Measurements from ENCODE around the gene ERGIC1.

Gene ERGIC1

DNA sequence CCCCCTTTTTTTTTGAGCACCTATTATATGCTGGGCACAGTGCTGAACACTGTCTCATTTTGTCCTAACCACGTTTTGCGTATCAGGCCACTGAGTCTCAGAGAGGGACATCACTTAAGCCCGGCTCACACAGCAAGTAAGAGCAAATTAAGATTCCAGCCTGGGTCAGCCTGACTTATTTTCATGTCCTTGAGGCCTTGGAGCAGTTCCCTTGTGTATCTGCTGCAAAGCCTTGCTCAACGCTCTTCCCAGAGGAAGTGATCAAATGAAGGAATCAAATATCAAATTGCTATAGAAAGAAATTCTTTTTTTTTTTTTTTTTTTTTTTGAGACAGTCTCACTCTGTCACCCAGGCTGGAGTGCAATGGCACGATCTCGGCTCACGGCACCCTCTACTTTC is 30.7 kb downstream of the ERGIC1 start:
- DNase-seq (ENCODE audit: low spot score), result no peak

DNA sequence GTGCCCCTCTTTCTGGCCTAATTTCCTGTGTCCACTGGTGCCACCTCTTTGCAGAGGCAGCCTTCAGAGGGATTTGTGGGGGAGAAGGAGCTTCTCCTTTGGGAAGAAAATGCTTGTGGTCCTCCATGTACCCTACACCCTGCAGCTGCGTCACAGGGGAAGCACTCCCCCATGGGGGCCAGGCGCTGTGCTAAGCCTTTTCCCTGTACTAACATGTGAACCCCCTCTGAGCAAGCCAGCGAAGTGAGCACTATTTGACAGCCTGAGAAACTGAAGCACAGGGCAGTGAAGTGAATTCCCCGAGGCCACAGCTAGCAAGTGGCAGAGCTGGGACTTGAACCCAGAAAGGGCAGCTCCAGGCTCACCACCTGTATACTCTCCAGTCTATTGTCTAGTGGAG is 32.3 kb downstream of the ERGIC1 start:
- no peak for DNase-seq (ENCODE audit: low spot score)

DNA sequence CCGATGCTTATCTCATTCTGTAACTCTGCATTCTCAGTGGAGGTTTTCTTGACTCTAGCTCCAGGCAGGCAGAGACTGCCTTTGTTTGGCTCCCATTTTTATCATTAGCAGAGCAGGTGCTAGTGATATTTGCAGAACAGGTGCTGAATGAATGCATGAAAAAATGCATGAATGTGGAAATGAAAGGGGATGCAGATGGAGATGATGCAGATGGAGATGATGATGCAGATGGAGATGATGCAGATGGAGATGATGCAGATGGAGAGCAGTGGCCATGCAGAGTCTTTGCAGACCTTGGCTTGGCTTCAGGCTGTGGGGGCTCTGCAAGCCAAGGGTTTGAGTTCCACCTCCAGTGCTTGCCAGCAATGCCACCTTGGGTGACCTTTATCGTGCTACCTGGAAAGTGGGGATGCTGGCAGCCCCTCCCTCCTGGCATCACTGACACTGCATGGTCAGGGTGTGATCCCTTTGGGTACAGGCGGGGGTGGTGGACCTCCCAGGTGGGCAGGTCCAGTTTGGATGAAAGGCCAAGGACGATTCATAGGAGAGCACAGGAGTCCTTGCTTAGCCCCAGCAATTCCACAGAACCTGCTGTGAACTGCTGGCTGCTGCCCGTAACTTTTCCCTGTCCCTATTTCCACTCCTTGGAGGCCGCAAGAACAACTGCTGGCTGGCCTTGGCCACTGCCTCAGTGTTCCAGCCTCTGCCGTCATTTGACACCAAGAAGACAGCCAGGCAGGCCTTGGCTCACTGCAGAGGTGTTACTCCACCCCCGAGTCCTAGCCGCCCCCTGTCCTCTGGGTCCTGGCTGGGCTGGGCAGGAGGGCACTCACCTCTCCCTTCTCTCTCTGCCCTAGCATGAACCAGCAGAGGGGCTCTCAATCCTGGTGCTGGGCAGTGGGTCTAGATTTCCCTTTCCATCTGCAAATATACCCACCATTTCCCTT is 33.0 kb downstream of the ERGIC1 start:
- DNase-seq (ENCODE audit: low spot score), result no peak

DNA sequence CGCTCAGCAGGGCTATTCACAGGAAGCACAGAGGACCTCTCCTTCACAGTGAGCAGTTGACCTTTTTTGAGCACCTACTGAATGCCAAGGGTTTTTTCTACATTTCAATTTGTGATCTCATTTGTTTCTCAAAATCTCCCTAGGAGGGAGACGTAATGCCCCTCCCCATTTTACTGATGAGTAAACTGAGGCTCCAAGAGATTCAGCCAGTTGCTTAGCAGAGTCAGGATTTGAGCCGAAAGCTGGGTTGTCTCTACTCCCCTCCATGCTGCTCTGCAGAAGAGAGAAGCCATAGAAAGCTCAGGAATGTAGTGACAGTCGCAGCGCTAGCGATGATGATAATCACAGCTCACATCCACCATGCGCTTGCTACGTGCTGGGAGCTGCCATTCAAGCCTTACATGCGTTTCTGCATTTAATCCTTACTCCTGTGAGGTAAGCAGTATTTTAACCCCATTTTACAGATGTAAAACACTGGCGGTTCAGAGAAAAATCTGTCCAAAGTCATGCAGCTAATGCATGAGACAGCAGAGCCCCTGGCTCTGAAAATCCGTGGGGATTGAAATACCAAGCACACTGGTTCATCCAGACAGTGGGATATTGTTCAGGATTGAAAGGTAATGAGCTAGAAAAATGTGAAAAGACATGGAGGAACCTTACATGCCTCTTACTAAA is 33.8 kb downstream of the ERGIC1 start:
- no peak for DNase-seq (ENCODE audit: low spot score)

DNA sequence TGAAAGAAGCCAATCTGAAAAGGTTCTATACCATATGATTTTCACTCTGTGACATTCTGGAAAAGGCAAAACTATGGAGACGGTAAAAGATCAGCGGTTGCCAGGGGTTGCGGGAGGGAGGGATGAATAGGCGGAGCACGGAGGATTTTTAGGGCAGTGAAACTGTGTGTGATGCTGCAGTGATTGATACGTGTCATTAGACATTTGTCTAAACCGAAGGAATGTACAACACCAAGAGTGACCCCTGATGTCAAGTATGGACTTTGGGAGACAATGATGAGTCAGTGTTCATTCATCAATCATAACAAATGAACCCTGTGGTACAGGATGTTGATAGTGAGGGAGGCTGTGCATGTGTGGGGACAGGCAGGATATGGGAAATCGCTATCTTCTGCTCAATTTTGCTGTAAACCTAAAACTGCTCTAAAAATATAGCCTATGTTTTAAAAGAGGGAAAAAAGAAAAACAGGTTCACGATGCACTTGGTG is 34.4 kb downstream of the ERGIC1 start:
- DNase-seq (ENCODE audit: low spot score), result no peak

DNA sequence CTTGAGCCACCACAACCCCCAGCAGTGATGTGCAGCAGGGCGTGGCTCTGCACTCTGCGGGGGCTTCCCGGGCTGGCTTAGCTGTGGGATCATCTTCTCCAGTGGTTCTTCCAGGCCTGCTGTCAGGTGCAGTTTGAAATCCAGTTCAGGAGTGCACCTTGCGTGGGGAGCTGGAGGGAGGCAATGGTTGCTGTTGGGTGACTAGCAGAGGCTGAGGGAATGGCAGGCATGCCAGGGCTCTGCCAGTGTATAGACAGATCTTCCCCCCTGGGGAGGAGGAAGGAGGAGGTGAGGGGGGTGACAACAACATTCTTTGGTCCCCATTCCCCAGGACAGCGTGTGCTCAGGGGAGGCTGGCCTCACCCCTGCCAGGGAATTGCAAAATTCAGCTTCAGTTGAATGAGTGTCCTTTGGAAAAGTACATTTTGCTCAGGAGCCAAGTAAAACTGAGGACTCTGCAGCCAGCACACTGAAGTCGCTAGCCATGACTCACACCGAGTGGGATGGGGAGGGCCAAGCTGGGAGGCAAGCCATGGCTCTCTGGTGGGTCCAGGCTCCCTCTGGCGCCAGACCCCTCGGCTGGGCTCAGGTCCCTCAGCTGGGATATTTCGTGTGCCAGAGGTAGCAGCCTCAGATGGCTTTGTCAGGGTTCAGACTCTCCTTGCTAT is 35.0 kb downstream of the ERGIC1 start:
- DNase-seq (ENCODE audit: low spot score), result no peak

DNA sequence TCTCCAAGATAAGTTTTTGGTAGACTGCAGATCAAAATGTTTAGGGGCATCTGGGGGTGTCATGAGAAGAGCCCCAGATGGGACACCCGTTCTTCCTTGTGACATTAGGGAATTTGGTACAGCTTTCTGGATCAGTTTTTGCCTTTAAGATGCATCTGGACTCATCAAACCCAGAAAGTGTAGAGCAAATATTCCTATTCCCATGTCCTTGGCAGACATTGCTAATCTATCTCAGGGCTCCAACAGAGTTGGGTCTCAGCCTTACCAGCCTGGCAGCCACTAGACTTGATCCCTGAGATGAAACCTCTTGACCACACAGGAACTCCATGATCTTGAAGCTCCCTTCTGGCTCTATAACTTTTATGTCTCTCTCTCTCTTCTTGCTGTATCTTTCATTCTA is 35.6 kb downstream of the ERGIC1 start:
- DNase-seq (ENCODE audit: low spot score), result no peak

DNA sequence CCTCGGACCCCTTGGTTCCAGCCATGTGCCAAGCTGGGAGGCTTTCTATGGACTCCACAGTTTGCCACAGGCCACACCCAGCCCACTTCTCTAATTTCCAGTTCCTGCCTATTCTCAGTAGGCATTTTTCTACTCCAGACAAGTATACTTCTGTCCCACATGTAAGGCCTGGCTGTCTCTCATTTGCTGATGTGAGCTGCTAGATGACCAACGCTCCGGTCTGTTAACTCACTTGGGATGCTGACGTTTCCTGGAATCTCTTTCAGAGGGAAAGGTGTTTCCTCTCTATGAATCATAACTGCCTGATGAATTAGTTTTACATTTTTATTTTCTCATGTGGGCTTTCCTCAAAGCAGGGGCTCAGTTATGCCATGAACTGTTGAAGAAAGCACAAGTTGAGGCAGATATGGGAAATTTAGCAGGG is 36.3 kb downstream of the ERGIC1 start:
- no peak for DNase-seq (ENCODE audit: low spot score)

DNA sequence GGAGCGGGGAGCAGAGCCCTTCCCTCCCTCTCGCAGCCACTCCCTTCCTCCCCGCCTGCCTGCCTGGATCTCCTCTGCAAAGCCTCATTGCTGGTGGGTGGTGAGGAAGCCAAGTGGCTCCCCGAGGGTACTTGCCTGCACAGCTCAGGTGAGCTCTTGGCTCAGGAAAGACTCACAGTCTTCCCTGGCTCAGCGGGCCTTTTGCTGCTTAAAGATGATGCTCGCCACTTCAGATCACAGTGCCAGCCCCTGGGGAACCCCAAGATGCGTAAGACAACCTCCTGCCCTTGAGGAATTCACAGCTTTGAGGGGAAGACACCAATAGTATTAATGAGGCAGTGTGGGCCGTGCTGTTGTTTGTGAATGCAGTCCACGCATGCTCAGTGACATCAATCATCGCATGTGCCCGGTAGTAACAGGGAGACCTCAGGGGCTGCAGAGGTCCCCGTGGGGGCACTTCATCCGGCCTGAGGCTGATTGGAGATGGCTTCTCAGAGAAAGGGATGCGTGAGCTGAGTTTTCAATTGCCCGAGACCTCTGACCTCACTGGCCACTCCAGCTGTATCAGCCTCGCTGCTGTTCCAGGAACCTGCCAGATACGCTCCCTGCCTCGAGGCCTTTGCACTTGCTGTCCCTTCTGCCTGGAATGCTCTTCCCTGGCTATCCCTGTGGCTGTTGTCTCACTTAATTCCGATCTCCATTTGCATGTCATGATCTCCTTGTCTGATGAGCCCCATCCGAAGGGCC is 36.8 kb downstream of the ERGIC1 start:
- DNase-seq (ENCODE audit: low spot score), result no peak

DNA sequence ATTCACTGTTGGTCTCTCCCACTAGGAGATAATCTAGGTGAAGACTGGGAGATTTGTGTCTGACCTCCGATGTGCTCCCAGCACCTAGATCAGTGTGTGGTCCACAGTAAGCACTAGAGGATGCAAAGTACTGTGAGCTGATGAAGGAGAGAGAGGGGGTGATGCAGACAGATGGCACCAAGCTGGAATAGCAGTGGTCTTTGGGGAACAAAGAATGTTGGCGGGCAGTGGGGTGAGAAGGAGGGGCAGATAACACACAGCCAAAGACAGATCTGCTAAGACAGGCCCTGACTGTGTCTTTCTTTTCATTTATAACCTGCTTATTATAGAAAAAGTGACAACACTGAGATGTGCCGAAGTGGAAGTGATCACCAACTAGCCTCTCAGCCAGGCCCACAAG is 37.5 kb downstream of the ERGIC1 start:
- no peak for DNase-seq (ENCODE audit: low spot score)

DNA sequence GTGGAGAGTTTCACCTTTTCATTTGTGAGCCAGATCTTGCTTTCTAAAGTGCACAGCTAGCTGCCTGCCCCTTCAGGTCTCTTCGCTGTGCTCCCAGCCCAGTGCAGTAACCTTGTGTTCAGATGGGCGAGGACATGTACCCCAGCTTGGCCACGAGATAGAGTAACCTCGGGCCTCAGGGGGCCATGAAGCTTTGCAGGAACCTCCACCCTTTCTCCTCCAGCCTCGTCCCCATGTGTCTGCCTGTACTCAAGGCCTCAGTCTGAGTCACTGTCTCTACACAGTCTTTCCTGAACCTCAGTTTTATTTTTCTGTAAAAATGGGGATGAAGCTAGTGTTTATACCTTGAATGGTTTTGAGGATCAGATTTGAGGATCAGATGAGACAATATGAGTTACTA is 37.9 kb downstream of the ERGIC1 start:
- DNase-seq (ENCODE audit: low spot score), result no peak

DNA sequence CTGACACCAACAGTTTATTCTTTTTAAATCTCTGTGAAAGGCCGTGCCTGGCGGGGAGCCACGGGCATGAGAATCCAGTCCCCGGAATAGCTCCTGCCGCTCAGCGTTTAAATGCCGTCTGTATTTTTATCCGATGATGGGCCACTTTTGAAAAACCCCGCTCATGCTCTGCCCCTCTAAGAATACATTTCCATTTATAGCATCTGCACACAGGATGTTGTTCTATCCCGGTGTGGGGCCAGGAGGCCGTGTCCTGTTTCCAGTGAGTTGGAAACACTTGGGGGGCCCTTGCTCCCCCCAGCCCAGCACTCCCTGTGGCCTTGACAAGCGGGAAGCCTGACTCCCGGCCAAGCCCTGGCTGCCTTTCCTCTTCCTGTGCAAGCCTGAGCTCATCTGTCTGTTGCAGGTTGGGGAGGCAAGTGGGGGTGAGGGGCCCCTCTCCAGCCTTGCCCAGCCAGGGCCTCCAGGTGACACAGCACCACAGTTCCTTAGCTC is 39.0 kb downstream of the ERGIC1 start:
- DNase-seq (ENCODE audit: low spot score), result no peak

DNA sequence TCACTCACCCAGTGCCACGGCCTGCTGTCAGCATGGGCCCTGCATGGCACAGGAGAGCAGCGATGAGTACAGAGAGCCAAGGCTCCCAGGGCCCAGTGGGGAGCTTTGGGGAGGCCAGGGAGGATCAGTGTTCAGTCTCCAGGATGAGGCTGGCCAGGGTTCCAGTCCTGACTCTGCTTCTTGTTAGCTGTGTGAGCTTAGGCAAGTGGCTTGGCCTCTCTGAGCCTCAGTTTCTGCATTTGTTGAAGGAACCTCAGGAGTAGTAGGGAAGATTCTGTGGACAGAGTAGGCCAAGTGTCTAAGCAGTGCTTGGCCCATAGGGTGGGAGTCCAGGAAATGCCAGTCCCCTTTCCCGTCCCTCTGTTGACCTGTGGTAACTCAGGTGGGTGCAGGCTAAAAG is 39.5 kb downstream of the ERGIC1 start:
- no peak for DNase-seq (ENCODE audit: low spot score)

DNA sequence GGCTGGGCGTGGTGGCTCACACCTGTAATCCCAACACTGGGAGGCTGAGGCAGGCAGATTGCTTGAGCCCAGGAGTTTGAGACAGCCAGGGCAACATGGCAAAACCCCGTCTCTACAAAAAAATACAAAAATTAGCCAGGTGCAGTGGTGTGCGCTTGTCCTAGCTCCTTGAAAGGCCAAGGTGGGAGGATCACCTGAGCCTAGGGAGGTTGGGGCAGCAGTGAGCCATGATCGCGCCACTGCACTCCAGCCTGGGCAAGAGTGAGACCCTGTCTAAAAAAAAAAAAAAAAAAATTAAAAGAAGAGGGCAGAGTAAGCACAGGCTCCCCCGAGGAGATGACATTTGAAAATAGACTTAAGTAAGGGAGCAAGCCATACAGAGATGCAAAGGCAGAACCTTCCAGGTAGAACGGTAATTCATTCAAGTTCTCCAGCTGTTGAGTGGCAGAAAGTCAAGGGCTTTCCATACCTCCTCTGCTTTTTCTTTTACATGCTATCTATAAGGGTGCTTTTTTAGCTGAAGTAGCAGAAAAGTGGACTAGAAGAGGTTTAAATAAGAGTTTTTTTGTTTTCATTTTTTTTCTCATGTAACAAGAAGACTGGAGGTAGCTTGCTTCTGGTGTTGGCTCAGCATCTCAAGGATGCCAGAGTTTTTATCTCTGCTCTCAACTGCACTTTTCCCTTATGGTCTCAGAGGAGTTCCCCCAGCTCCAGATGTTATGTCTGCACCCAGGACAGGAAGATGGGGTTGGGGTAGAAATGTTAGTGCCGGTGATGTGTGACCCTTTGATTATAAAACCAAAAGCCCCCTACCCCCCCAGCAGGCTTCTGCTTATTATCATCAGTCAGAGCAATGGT is 40.8 kb downstream of the ERGIC1 start:
- no peak for DNase-seq (ENCODE audit: low spot score)

DNA sequence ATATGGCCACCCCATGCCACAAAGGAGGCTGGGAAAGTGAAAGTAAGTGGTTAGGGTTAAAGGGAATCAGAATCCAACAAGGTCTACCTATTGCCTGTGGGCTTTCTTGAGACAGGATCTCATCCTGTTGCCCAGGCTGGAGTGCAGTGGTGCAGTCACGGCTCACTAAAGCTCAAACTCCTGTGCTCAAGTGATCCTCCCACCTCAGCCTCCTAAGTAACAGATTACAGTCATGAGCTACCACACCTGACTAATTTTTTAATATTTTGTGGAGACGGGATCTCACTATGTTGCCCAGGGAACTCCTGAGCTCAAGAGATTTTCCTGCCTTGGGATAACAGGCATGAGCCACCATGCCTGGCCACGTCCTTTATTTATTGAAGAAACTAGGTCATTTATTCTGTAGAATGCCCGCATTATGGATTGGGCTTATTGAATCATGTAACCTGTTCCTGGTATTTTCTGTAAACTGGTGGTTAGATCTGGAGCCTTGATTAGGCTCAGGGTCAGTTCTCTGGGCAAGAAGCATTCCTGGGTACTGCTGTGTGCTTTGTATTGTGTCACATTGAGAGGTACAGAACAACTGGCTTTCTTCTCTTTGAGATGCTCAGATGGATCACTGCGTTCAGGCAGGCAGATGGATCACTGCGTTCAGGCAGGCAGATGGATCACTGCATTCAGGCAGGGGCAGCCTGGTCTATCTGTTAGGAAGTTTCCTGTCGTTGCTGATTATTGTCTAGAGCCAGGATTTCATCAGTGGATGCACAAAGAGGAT is 41.6 kb downstream of the ERGIC1 start:
- no peak for DNase-seq (ENCODE audit: low spot score)

DNA sequence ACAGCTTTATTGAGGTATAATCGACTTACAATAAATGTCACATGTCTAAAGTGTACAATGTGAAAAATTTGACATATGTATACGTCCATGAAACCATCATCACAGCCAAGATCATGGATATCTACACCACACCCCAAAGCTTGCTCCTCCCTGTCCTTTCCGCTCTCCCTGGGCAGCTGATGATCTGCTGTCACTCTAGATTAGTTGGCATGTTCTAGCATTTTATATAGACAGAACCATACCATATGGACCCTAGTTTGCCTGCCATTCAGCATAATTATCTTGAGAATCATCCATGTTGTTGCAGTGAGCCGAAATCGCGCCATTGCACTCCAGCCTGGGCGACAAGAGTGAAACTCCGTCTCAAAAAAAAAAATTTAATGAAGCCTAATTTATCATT is 42.5 kb downstream of the ERGIC1 start:
- no peak for DNase-seq (ENCODE audit: low spot score)

DNA sequence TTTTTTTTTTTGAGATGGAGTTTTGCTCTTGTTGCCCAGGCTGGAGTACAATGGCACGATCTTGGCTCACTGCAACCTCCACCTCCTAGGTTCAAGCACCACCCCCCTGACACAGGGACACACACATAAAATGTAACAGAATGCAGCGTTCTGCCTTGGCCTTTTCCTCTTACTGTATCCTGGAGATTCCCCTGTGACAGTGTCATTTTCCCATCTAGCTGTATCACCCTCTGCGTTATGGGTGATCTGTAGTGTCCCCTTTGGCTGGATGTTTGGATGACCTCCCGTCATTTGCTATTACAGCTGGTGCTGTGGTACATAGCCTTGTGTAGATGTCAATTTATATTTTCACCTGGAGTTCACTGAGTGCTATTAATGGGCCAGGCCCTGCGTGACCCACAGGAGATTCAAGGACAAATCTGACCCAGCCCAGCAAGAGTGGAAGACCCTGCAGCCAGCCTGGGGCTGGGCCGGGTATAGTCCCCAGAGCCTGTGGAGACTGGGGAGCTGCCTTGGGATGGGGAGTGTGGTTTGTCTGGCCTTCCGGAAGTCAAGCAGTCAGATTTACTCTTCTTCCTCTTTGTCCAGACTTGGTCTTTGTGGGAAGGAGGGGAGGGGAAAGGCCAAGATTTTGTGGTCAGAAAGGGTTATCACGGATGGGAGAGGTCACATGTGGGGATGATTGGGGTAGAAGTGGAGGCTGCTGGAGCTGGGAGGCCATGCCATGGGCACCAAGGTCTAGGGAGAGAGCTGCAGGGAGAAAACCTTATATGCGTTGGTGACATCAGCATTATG is 43.6 kb downstream of the ERGIC1 start:
- no peak for DNase-seq (ENCODE audit: low spot score)

DNA sequence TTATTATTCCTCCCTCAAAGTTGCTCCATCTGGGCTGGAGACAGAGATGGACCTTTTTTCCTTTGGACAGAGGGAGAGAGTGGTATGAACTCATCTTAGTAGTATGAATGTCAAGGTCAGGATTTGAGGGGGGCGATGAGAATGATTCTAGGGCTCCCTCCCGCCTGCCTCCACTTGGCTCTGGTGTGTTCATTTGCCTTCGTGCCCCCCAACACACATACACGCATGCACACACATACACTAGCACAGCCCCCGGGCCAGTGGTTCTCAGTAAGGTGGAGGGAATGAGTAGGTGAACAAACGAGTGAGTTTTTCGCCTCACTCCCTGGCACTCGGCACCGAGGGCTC is 44.5 kb downstream of the ERGIC1 start:
- no peak for DNase-seq (ENCODE audit: low spot score)

Data from LoVo (cell line).